CD4-positive, alpha-beta T cell (primary cell): ENCODE measurements around the gene DUSP22. TPM values are rescaled to one million over a fixed set of nuclear protein-coding genes. Genes with fewer than 3 reads are reported as not detected.

Source experiments
- ATAC-seq: fragments of 200-7000 bp; cut with Tn5 transposase; one replicate; pipeline ENCODE4 v1.10.0; 2022; ENCODE audit warnings: mild to moderate bottlenecking; ENCODE audit not compliant: poor library complexity
- CTCF ChIA-PET: fragments of 350-600 bp; sonication (Branson Sonifier 250); formaldehyde crosslinking; loops from one replicate; lab custom pipeline; 2021; ENCODE audit warnings: antibody characterized with exemption, inconsistent platforms; lab: Charles Lee
- POLR2A ChIA-PET: fragments of 350-600 bp; sonication (Branson Sonifier 250); formaldehyde crosslinking; loops from one replicate; lab custom pipeline; 2021; ENCODE audit warnings: antibody characterized with exemption, inconsistent platforms; lab: Charles Lee
- DNase-seq, 14 experiments: peaks; one replicate each; pipeline ENCODE4 v3.0.0-alpha.2; 2013 to 2020; ENCODE audit warnings: mixed read lengths in 2 of 14
- H3K27ac ChIP-seq, 2 donors: one replicate each; pipeline versions ENCODE4 v1.5.1 to v1.7.0; 2013; ENCODE audit warnings: low read length in 2 of 2, low read depth in 1 of 2, mild to moderate bottlenecking in 1 of 2
- H3K27me3 ChIP-seq, 2 experiments: 1 replicate in 1 of 2; 2 replicates in 1 of 2; pipeline versions ENCODE4 v1.6.1 to v1.7.0; 2013; ENCODE audit warnings: low read length in 2 of 2, control low read depth in 1 of 2, mild to moderate bottlenecking in 1 of 2, moderate library complexity in 1 of 2; ENCODE audit not compliant: insufficient read depth in 2 of 2, control insufficient read depth in 1 of 2
- H3K36me3 ChIP-seq: one replicate; pipeline ENCODE4 v1.6.1; 2013; ENCODE audit warnings: low read length, control low read depth; ENCODE audit not compliant: insufficient read depth
- H3K4me1 ChIP-seq: one replicate; pipeline ENCODE4 v1.6.1; 2013; ENCODE audit warnings: low read length, control low read depth; ENCODE audit not compliant: insufficient read depth
- H3K4me3 ChIP-seq: one replicate; pipeline ENCODE4 v1.5.1; 2013; ENCODE audit warnings: mild to moderate bottlenecking, low read length, moderate library complexity
- H3K9me3 ChIP-seq, 2 experiments: 1 replicate in 1 of 2; 2 replicates in 1 of 2; pipeline versions ENCODE4 v1.6.1 to v1.7.0; 2013; ENCODE audit warnings: low read length in 2 of 2, mild to moderate bottlenecking in 2 of 2, control low read depth in 1 of 2, moderate library complexity in 1 of 2; ENCODE audit not compliant: control insufficient read depth in 1 of 2, insufficient read depth in 1 of 2
- H3K27ac Mint-ChIP-seq: one replicate; pipeline ENCODE4 v1.8.0; 2020; ENCODE audit warnings: mixed read lengths
- H3K27me3 Mint-ChIP-seq: one replicate; pipeline ENCODE4 v1.8.0; 2021; ENCODE audit warnings: mixed read lengths
- H3K36me3 Mint-ChIP-seq: one replicate; pipeline ENCODE4 v1.8.0; 2021; ENCODE audit warnings: low read depth, mixed read lengths
- H3K4me1 Mint-ChIP-seq: one replicate; pipeline ENCODE4 v1.8.0; 2021; ENCODE audit warnings: low read depth, mixed read lengths
- H3K4me3 Mint-ChIP-seq: one replicate; pipeline ENCODE4 v1.8.0; 2020; ENCODE audit warnings: mild to moderate bottlenecking, mixed read lengths
- H3K9me3 Mint-ChIP-seq: one replicate; pipeline ENCODE4 v1.8.0; 2020; ENCODE audit warnings: mixed read lengths
- intact Hi-C, 2 experiments: fragments of 100-400 bp; cut with DNase I in 1 of 2; cut with micrococcal nuclease in 1 of 2; formaldehyde crosslinking; loops; one replicate each; pipeline versions ENCODE4 v1.15.1 to v1.9.0; 2023 to 2025; cut with DNase I, micrococcal nuclease
- total RNA-seq, 174 experiments: library from RNA in 2 of 174; stranded (reverse) in 2 of 174; gene quantifications; one replicate each; pipeline ENCODE4 v1.2.3 and lab custom pipeline; 2021 to 2026
- TF ChIP-seq, protein P1 (sequence below): fragments of 200-600 bp; IDR thresholded peaks from one replicate; pipeline ENCODE4 v1.8.0; 2022; ENCODE audit warnings: antibody characterized with exemption, mild to moderate bottlenecking

Gene DUSP22
- total RNA-seq, 2 experiments from 2014 or later = 25.4 to 26.3 TPM

DNA sequence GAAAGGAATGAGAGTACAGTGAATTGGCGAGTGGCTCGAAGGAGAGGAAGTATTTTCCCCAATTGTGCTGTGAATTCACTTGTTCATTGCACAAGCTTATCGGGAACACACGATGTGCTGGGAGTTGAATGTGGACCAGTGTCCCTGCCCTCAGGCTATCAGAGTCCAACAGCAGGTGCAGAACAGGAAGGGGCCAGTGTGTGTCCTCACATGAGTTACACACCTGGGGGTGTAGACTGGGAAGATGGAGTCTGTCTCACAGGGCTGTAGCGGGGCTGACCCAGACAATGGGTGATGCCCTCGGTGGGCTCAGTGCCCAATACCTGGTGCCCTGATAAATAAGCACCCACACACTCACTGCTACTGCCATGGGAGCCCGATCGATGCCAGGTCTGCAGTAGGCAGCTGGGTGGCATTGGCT is 14.4 kb downstream of the DUSP22 start:
- Mint-ChIP-seq H3K27ac (no peak overlapping the region), H3K27me3 (no peaks in the 10 kb centered on the region), H3K4me1 (peaks cover 8% of the 10 kb centered on the region), H3K36me3 (peaks cover 11% of the 10 kb centered on the region), H3K9me3 (no peaks in the 10 kb centered on the region), H3K4me3 (no peak overlapping the region)
- no peak overlapping the region for H3K4me3 ChIP-seq
- no peak overlapping the region for H3K27ac ChIP-seq
- DNase-seq = no peak
- TF ChIP-seq, protein P1, sequence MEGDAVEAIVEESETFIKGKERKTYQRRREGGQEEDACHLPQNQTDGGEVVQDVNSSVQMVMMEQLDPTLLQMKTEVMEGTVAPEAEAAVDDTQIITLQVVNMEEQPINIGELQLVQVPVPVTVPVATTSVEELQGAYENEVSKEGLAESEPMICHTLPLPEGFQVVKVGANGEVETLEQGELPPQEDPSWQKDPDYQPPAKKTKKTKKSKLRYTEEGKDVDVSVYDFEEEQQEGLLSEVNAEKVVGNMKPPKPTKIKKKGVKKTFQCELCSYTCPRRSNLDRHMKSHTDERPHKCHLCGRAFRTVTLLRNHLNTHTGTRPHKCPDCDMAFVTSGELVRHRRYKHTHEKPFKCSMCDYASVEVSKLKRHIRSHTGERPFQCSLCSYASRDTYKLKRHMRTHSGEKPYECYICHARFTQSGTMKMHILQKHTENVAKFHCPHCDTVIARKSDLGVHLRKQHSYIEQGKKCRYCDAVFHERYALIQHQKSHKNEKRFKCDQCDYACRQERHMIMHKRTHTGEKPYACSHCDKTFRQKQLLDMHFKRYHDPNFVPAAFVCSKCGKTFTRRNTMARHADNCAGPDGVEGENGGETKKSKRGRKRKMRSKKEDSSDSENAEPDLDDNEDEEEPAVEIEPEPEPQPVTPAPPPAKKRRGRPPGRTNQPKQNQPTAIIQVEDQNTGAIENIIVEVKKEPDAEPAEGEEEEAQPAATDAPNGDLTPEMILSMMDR = no peak
- ChIA-PET CTCF (no interaction called here), POLR2A (no interaction called here)
- no peak for ATAC-seq
- H3K9me3 ChIP-seq = peaks cover 0 to 29% of the 10 kb centered on the region in 2 experiments
- intact Hi-C loops = no loop called here
- H3K4me1 ChIP-seq = no peaks in the 10 kb centered on the region
- no peaks in the 10 kb centered on the region for H3K36me3 ChIP-seq
- no peaks in the 10 kb centered on the region for H3K27me3 ChIP-seq

DNA sequence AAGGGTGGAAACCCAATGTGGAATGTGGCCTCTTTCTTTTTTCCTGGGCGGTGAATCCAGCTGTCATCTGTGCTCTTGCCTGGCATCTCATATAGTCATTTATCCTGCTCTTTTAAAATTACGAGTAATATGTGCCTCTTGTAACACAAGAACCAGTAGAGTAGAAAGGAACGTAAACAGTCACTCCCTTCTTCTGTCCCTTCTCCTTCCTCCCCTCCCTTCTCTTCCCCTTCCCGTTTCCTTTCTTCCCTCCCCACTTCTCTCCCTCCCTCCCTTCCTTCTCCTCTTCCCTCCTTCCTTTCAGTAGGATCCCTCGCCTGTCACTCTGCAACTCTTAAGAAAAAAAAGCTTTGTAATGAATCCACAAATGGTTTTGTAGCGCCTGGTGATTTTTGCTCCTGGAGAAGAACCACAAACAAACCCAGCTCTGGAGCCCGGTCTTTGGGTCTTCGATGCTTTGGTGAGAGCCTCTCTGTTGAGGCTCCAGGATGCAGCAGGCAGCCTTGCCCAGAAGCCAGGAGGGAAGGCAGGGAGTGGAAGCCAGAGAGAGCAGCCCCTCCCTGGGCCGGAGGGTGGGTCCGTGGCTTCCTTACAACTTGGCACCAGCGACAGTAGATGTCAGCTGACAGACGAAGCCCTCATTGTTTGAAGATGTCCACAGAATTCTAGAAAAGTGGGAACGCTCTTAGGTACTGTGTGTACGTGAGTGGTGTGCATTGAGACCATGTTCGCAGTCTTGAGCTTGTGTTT is 15.0 kb downstream of the DUSP22 start:
- no peak for ATAC-seq
- peaks cover 12% of the 10 kb centered on the region for H3K4me1 Mint-ChIP-seq
- H3K27ac ChIP-seq = no peak overlapping the region
- H3K27me3 Mint-ChIP-seq = no peaks in the 10 kb centered on the region
- H3K4me3 Mint-ChIP-seq = no peak overlapping the region
- H3K4me3 ChIP-seq = no peak overlapping the region
- no peaks in the 10 kb centered on the region for H3K27me3 ChIP-seq
- no peak for DNase-seq
- H3K9me3 ChIP-seq = peaks cover 0 to 24% of the 10 kb centered on the region in 2 experiments
- H3K36me3 ChIP-seq = no peaks in the 10 kb centered on the region
- no peaks in the 10 kb centered on the region for H3K4me1 ChIP-seq
- TF ChIP-seq, protein P1 = no peak
- intact Hi-C loops = no loop called here
- CTCF ChIA-PET = no interaction called here
- POLR2A ChIA-PET = no interaction called here
- peaks cover 17% of the 10 kb centered on the region for H3K36me3 Mint-ChIP-seq
- no peaks in the 10 kb centered on the region for H3K9me3 Mint-ChIP-seq
- no peak overlapping the region for H3K27ac Mint-ChIP-seq

DNA sequence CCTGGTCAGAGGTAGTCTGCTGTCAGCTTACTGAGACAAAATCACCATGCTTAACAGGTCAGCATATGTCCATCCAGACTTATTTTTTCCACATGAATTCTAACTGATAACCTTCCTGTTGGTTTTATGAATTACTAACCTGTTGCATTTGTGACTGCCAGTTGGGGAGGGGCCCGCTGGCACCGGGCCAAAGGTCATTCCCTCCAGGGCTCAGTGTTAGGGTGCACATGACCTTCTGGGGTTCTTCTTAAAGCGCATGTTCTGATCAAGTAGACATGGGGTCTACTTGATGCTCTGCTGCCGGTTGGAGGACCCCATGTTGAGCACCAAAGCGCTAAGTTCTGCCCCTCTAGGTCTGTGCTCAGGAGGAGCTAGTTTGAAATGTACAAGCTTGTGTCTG is 15.6 kb downstream of the DUSP22 start:
- H3K27ac Mint-ChIP-seq = no peak overlapping the region
- H3K36me3 Mint-ChIP-seq = peaks cover 24% of the 10 kb centered on the region
- intact Hi-C loops = no loop called here
- no peaks in the 10 kb centered on the region for H3K9me3 Mint-ChIP-seq
- H3K4me1 Mint-ChIP-seq = peaks cover 18% of the 10 kb centered on the region
- H3K4me3 ChIP-seq = no peak overlapping the region
- ChIA-PET CTCF (no interaction called here), POLR2A (no interaction called here)
- DNase-seq (no peak), ATAC-seq (no peak)
- H3K27me3 ChIP-seq = no peaks in the 10 kb centered on the region
- no peaks in the 10 kb centered on the region for H3K27me3 Mint-ChIP-seq
- no peaks in the 10 kb centered on the region for H3K4me1 ChIP-seq
- peaks cover 0 to 21% of the 10 kb centered on the region in 2 experiments for H3K9me3 ChIP-seq
- no peak overlapping the region for H3K4me3 Mint-ChIP-seq
- no peak overlapping the region for H3K27ac ChIP-seq
- no peaks in the 10 kb centered on the region for H3K36me3 ChIP-seq
- TF ChIP-seq, protein P1 = no peak
